ENCODE data around the gene DYRK1A. TPM values are rescaled to one million over a fixed set of nuclear protein-coding genes. Genes with fewer than 3 reads are reported as not detected.

The DYRK1A gene
- polyA plus RNA-seq, 1 donor (not counting 4 experiments of a cell fraction or from before 2014, with no cell fraction given) = 25.3 TPM

DNA sequence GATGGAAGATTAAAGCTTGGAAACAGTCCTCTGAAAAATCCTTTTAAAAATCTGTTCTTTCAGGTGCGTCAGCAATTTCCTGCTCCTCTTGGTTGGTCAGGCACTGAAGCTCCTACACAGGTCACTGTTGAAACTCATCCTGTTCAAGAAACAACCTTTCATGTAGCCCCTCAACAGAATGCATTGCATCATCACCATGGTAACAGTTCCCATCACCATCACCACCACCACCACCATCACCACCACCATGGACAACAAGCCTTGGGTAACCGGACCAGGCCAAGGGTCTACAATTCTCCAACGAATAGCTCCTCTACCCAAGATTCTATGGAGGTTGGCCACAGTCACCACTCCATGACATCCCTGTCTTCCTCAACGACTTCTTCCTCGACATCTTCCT is 145.3 kb downstream of the DYRK1A start:
- FAIRE-seq = no peak

DNA sequence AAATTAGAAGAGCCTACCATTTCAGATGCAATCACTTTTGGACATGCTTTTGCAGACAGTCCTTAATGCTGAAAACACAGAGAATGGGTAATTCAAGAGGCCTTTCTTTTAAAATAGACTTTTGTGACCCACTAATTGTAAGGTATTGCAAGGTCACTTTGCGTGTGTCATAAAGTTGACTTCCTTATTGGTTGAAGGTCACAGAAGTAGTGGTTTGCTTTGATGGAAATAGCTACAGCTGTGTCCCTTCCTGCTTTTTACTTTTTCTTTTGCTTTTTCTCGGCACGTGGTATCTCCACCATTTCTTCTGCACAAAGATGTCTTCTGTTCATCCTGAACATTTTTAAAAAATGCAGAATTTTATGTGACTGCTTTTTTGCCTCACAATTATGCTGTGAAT is 146.8 kb downstream of the DYRK1A start:
- Histone ChIP-seq H3K9ac (ENCODE audit: control insufficient read depth, extremely low read depth, insufficient read depth, low read length) (no peak overlapping the region), H3K79me2 (ENCODE audit: control insufficient read depth, insufficient read depth, low read length) (peaks cover 13% of the 10 kb centered on the region), H3K9me3 (ENCODE audit: control insufficient read depth, low read depth, low read length) (no peaks in the 10 kb centered on the region), H3K36me3 (ENCODE audit: control insufficient read depth in 2 of 2, extremely low read depth in 1 of 2, insufficient read depth in 2 of 2, low read length in 2 of 2) (peaks cover 18 to 47% of the 10 kb centered on the region in 2 experiments), H3K9me1 (ENCODE audit: control insufficient read depth, extremely low read depth, insufficient read depth, low read length) (peaks cover 7% of the 10 kb centered on the region), H3K4me1 (ENCODE audit: control insufficient read depth, extremely low read depth, insufficient read depth, low read length) (no peaks in the 10 kb centered on the region), H4K20me1 (ENCODE audit: control insufficient read depth, extremely low read depth, insufficient read depth, low read length) (peaks cover 6% of the 10 kb centered on the region), H3K27me3 (ENCODE audit: control insufficient read depth, extremely low read depth, insufficient read depth, low read length) (no peaks in the 10 kb centered on the region), H3K4me2 (ENCODE audit: control insufficient read depth, extremely low read depth, insufficient read depth, low read depth, low read length) (no peak overlapping the region), H3K4me3 (ENCODE audit: control insufficient read depth in 2 of 3, extremely low read depth in 1 of 3, insufficient read depth in 2 of 3, low read depth in 1 of 3, low read length in 3 of 3) (no peak overlapping the region), H2AFZ (ENCODE audit: control insufficient read depth, low read length) (no peak overlapping the region), H3K27ac (ENCODE audit: control insufficient read depth, insufficient read depth, low read length) (no peak overlapping the region)
- FAIRE-seq (no peak), DNase-seq (ENCODE audit: low read depth, low spot score) (no peak)
- TF ChIP-seq, protein P1, sequence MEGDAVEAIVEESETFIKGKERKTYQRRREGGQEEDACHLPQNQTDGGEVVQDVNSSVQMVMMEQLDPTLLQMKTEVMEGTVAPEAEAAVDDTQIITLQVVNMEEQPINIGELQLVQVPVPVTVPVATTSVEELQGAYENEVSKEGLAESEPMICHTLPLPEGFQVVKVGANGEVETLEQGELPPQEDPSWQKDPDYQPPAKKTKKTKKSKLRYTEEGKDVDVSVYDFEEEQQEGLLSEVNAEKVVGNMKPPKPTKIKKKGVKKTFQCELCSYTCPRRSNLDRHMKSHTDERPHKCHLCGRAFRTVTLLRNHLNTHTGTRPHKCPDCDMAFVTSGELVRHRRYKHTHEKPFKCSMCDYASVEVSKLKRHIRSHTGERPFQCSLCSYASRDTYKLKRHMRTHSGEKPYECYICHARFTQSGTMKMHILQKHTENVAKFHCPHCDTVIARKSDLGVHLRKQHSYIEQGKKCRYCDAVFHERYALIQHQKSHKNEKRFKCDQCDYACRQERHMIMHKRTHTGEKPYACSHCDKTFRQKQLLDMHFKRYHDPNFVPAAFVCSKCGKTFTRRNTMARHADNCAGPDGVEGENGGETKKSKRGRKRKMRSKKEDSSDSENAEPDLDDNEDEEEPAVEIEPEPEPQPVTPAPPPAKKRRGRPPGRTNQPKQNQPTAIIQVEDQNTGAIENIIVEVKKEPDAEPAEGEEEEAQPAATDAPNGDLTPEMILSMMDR (optimal IDR thresholded peaks at IDR 0.05 in 1 of 3, IDR thresholded peaks at IDR 0.05 in 1 of 3, conservative IDR thresholded peaks at IDR 0.05 in 1 of 3; ENCODE audit: extremely low read depth in 1 of 3, insufficient read depth in 2 of 3, low read length in 3 of 3) = no peak
- no peak for TF ChIP-seq EZH2 (IDR thresholded peaks at IDR 0.05; ENCODE audit: low read length)
- dilution Hi-C loops (cut with MboI; ENCODE audit: extremely low pct_ligation_motif_present, low sequenced_read_pairs) = no loop called here

More for the DNA sequence above, 145.3 kb downstream of the DYRK1A start:
- H3K4me3 ChIP-seq (ENCODE audit: control insufficient read depth in 2 of 3, extremely low read depth in 1 of 3, insufficient read depth in 2 of 3, low read depth in 1 of 3, low read length in 3 of 3) = no peak overlapping the region
- H4K20me1 ChIP-seq (ENCODE audit: control insufficient read depth, extremely low read depth, insufficient read depth, low read length) = peaks cover 6% of the 10 kb centered on the region
- peaks cover 13% of the 10 kb centered on the region for H3K79me2 ChIP-seq (ENCODE audit: control insufficient read depth, insufficient read depth, low read length)
- H3K9me1 ChIP-seq (ENCODE audit: control insufficient read depth, extremely low read depth, insufficient read depth, low read length) = peaks cover 7% of the 10 kb centered on the region
- no peaks in the 10 kb centered on the region for H3K9me3 ChIP-seq (ENCODE audit: control insufficient read depth, low read depth, low read length)
- no peak overlapping the region for H3K9ac ChIP-seq (ENCODE audit: control insufficient read depth, extremely low read depth, insufficient read depth, low read length)
- peaks cover 26 to 54% of the 10 kb centered on the region in 2 experiments for H3K36me3 ChIP-seq (ENCODE audit: control insufficient read depth in 2 of 2, extremely low read depth in 1 of 2, insufficient read depth in 2 of 2, low read length in 2 of 2)
- H2AFZ ChIP-seq (ENCODE audit: control insufficient read depth, low read length) = no peak overlapping the region
- dilution Hi-C loops (cut with MboI; ENCODE audit: extremely low pct_ligation_motif_present, low sequenced_read_pairs) = no loop called here
- no peak overlapping the region for H3K4me2 ChIP-seq (ENCODE audit: control insufficient read depth, extremely low read depth, insufficient read depth, low read depth, low read length)
- H3K27ac ChIP-seq (ENCODE audit: control insufficient read depth, insufficient read depth, low read length) = no peak overlapping the region
- no peak for TF ChIP-seq EZH2 (IDR thresholded peaks at IDR 0.05; ENCODE audit: low read length)
- TF ChIP-seq, protein P1 (optimal IDR thresholded peaks at IDR 0.05 in 1 of 3, IDR thresholded peaks at IDR 0.05 in 1 of 3, conservative IDR thresholded peaks at IDR 0.05 in 1 of 3; ENCODE audit: extremely low read depth in 1 of 3, insufficient read depth in 2 of 3, low read length in 3 of 3) = no peak
- DNase-seq (ENCODE audit: low read depth, low spot score) = no peak
- H3K27me3 ChIP-seq (ENCODE audit: control insufficient read depth, extremely low read depth, insufficient read depth, low read length) = no peaks in the 10 kb centered on the region
- H3K4me1 ChIP-seq (ENCODE audit: control insufficient read depth, extremely low read depth, insufficient read depth, low read length) = no peaks in the 10 kb centered on the region
